ENCODE measurements around the gene SMOC1. TPM values are rescaled to one million over a fixed set of nuclear protein-coding genes. Genes with fewer than 3 reads are reported as not detected.
A peak's percentile ranks its signal among the peaks of the same experiment; 100 is the strongest.

SMOC1 gene
- total and polyA plus RNA-seq, 5 experiments from 2014 or later: not detected

- DNase-seq (no peak), ATAC-seq (no peak)
- Mint-ChIP-seq H3K36me3 (no peaks in the 10 kb centered on the region), H3K4me1 (no peaks in the 10 kb centered on the region), H3K4me3 (no peak overlapping the region), H3K27ac (no peak overlapping the region), H3K27me3 (peaks cover 9 to 24% (median 19%) of the 10 kb centered on the region in 5 donors), H3K9me3 (no peaks in the 10 kb centered on the region)
- POLR2A ChIA-PET: no interaction called here
Measured at GRCh38 chr14:69960296-69960695, 81.1 kb downstream of the SMOC1 start.

GRCh38 chr14:69963966-69964365, 84.8 kb downstream of the SMOC1 start:
- no peak for DNase-seq
- Mint-ChIP-seq H3K36me3 (no peaks in the 10 kb centered on the region), H3K4me1 (no peaks in the 10 kb centered on the region), H3K9me3 (no peaks in the 10 kb centered on the region), H3K4me3 (no peak overlapping the region), H3K27me3 (peaks cover 8 to 24% (median 16%) of the 10 kb centered on the region in 5 donors), H3K27ac (no peak overlapping the region)
- ATAC-seq: no peak
- POLR2A ChIA-PET: no interaction called here

DNA sequence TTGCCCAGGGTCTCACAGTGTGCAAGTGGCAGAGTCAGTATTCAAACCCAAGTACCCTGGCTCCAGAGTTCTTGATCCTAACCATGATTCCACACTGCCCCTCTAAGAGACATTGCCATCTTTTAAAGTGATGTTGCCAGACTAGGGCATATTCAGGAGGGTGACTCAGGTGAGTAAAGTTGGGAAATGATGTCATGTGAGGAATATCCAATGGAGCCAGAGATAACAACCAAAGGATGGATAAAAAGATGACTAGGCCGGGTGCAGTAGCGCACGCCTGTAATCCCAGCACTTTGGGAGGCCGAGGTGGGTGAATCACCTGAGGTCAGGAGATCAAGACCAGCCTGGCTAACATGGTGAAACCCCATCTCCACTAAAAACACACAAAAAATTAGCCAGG, 85.6 kb downstream of the SMOC1 start:
- POLR2A ChIA-PET: no interaction called here
- Mint-ChIP-seq H3K4me1 (no peaks in the 10 kb centered on the region), H3K4me3 (no peak overlapping the region), H3K27me3 (peaks cover 8 to 24% (median 15%) of the 10 kb centered on the region in 5 donors), H3K27ac (no peak overlapping the region), H3K36me3 (no peaks in the 10 kb centered on the region), H3K9me3 (no peaks in the 10 kb centered on the region)
- ATAC-seq (no peak), DNase-seq (no peak)

DNA sequence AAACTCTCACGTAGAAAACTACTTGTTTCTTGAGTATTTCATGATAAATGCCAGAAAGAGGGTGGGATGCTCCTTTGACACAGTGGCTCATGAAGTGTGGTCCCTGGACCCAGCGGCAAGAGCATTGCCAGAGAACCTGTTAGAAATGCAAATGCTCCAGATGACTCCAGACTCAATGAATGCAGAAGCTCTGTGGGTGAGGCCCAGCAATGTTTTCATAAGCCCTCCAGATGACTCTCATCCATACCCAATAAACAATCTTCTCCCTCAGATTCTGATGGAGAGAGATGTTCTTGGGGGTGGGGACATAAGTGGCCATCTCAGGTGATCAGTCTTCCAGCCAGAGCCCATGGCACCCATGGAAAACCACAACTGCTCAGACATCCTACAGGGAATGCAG, 88.9 kb downstream of the SMOC1 start:
- Mint-ChIP-seq H3K9me3 (no peaks in the 10 kb centered on the region), H3K27me3 (peaks cover 3 to 17% (median 13%) of the 10 kb centered on the region in 5 donors), H3K4me3 (no peak overlapping the region), H3K36me3 (no peaks in the 10 kb centered on the region), H3K4me1 (no peaks in the 10 kb centered on the region), H3K27ac (no peak overlapping the region)
- POLR2A ChIA-PET: no interaction called here
- no peak for ATAC-seq
- no peak for DNase-seq

DNA sequence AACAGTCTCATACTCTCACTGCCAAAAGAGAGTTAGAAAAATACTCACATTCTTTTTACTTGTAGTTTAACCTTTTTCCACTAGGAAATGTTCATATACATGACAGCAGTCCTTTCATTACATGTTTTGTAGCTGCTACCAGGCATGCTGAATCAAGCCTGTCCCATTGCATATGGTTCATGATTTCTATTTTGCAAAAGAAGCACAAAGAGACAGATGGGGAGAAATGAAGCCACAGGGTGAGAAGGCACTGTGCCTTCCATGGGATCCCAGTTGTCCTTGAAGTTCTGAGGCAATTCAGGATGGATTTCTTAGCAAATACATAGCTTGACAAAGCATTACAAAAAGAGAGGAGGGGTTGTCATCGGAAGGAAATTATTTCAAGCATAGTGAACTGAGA, 89.5 kb downstream of the SMOC1 start:
- H3K9me3 Mint-ChIP-seq: no peaks in the 10 kb centered on the region
- peaks cover 3 to 13% (median 10%) of the 10 kb centered on the region in 5 donors for H3K27me3 Mint-ChIP-seq
- no peak overlapping the region for H3K4me3 Mint-ChIP-seq
- ATAC-seq (no peak), DNase-seq (no peak)
- H3K4me1 Mint-ChIP-seq: no peaks in the 10 kb centered on the region
- H3K27ac Mint-ChIP-seq: no peak overlapping the region
- H3K36me3 Mint-ChIP-seq: no peaks in the 10 kb centered on the region
- POLR2A ChIA-PET: no interaction called here

GRCh38 chr14:69972755-69973154, 93.5 kb downstream of the SMOC1 start:
- peaks cover 7 to 25% (median 15%) of the 10 kb centered on the region in 5 donors for H3K27me3 Mint-ChIP-seq
- POLR2A ChIA-PET: no interaction called here
- ATAC-seq: no peak
- H3K36me3 Mint-ChIP-seq: no peaks in the 10 kb centered on the region
- no peak overlapping the region for H3K4me3 Mint-ChIP-seq
- no peaks in the 10 kb centered on the region for H3K9me3 Mint-ChIP-seq
- H3K4me1 Mint-ChIP-seq: no peaks in the 10 kb centered on the region
- no peak for DNase-seq
- H3K27ac Mint-ChIP-seq: no peak overlapping the region

DNA sequence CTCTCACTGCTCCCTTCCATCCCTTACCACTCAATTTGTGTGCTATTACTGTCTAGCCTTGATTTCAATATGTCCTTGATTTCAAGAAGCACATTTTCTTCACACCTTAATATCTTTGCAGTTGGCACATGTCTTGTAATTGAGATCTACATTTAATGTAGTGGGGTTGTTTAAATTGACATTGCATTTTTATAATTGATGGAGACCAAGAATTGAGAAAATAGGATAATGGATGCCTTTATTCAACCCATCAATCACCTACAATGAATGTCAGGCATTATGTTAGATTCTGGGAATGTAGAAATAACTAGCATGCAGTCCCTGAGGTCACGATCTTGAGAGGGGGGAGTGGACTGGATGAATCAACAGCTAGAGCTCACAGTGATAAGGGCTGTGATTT, 94.6 kb downstream of the SMOC1 start:
- POLR2A ChIA-PET: no interaction called here
- H3K36me3 Mint-ChIP-seq: no peaks in the 10 kb centered on the region
- ATAC-seq (no peak), DNase-seq (no peak)
- H3K9me3 Mint-ChIP-seq: no peaks in the 10 kb centered on the region
- H3K4me1 Mint-ChIP-seq: no peaks in the 10 kb centered on the region
- no peak overlapping the region for H3K4me3 Mint-ChIP-seq
- H3K27me3 Mint-ChIP-seq: peaks cover 7 to 25% (median 15%) of the 10 kb centered on the region in 5 donors
- peak overlapping the region in 1 of 10 donors; percentile 3 for H3K27ac Mint-ChIP-seq

DNA sequence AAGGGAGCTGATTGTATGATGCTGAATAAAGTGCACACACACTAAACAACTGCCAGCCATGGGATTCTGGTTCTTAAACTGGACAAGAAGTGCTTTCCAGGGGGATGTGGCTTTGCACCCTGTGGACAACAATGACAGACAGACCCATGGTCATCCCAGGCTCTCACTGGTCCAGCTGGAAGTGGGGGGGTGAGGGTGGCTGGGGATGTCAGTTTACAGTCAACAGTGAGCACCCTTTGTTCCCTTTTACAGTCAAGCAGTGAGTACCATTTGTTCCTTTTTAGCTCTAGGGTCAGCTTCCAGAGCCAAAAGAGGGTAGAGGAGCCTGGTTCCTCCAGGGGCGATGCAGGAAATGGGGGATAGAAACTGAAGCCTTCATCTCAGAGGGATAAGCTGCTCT, 100.7 kb downstream of the SMOC1 start:
- no peak overlapping the region for H3K27ac Mint-ChIP-seq
- DNase-seq: no peak
- POLR2A ChIA-PET: no interaction called here
- no peaks in the 10 kb centered on the region for H3K4me1 Mint-ChIP-seq
- H3K27me3 Mint-ChIP-seq: peaks cover 7 to 37% (median 26%) of the 10 kb centered on the region in 5 donors
- no peaks in the 10 kb centered on the region for H3K36me3 Mint-ChIP-seq
- no peak overlapping the region for H3K4me3 Mint-ChIP-seq
- H3K9me3 Mint-ChIP-seq: no peaks in the 10 kb centered on the region
- no peak for ATAC-seq

GRCh38 chr14:69980457-69981425, 101.5 kb downstream of the SMOC1 start:
- ATAC-seq (no peak), DNase-seq (no peak)
- Mint-ChIP-seq H3K4me1 (no peaks in the 10 kb centered on the region), H3K9me3 (no peaks in the 10 kb centered on the region), H3K36me3 (no peaks in the 10 kb centered on the region), H3K4me3 (no peak overlapping the region), H3K27ac (no peak overlapping the region), H3K27me3 (peaks cover 5 to 30% (median 23%) of the 10 kb centered on the region in 5 donors)
- POLR2A ChIA-PET: no interaction called here

DNA sequence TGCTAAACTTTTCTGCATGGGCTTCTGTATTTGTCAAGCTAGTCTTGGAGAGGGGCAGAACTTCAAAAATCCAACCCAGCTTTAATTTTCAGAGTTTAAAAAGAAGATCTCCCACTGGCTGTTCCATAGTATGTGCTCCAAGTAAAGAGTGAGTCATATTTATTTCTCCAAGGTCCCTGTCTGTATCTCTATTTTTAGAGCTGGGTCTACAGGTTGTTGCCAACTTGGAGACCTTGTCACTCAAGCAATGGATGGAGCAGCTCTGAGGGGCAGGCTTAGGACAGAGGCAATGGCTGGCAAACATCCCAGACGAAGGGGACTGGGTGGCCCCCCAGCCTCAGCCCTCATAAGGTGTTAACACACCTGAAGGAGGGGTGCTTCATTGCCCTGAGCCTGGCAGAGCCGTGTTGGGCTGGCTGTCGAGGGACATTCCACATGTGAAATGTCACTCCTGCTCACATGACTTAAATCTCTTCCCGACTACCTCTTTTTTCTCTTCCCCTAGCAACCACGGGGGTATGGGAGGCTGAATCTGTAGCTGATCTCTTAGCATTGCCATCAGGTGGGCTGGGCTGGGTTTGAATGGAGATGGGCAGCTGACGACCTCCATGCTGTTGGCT, 103.1 kb downstream of the SMOC1 start:
- peaks cover 5 to 26% (median 21%) of the 10 kb centered on the region in 5 donors for H3K27me3 Mint-ChIP-seq
- no peak for ATAC-seq

DNA sequence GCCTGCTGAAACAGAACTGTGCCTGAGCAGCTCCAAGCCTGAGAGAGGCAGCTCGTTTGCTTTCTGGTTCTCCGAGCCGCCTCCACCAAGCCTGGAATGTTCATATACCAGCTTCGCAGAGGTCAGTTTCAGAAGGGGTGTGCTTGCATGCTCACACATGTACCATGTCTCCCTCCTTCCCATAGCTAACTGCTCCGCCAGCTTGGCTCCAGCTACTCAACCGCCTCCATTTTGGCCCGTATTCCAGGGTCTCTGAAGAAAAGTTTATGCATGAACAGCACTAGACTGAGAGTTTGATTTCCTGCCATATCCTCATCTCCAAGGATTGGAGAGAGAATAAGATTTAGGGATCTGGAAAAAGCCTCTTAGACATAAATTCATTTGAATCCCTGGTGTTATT, 103.7 kb downstream of the SMOC1 start:
- H3K4me1 Mint-ChIP-seq: no peaks in the 10 kb centered on the region
- no peaks in the 10 kb centered on the region for H3K9me3 Mint-ChIP-seq
- no peaks in the 10 kb centered on the region for H3K36me3 Mint-ChIP-seq
- H3K27me3 Mint-ChIP-seq: peaks cover 5 to 27% (median 21%) of the 10 kb centered on the region in 5 donors
- DNase-seq: no peak
- POLR2A ChIA-PET: no interaction called here
- H3K4me3 Mint-ChIP-seq: no peak overlapping the region
- no peak overlapping the region for H3K27ac Mint-ChIP-seq
- ATAC-seq: no peak

More for the DNA sequence above, 103.1 kb downstream of the SMOC1 start:
- Mint-ChIP-seq H3K27ac (no peak overlapping the region), H3K4me3 (no peak overlapping the region), H3K4me1 (no peaks in the 10 kb centered on the region), H3K36me3 (no peaks in the 10 kb centered on the region), H3K9me3 (no peaks in the 10 kb centered on the region)
- POLR2A ChIA-PET: no interaction called here
- no peak for DNase-seq

GRCh38 chr14:69983317-69983716, 104.1 kb downstream of the SMOC1 start:
- POLR2A ChIA-PET: no interaction called here
- Mint-ChIP-seq H3K27me3 (peaks cover 5 to 27% (median 21%) of the 10 kb centered on the region in 5 donors), H3K36me3 (no peaks in the 10 kb centered on the region), H3K4me1 (no peaks in the 10 kb centered on the region), H3K27ac (no peak overlapping the region), H3K4me3 (no peak overlapping the region), H3K9me3 (no peaks in the 10 kb centered on the region)
- no peak for ATAC-seq
- DNase-seq: no peak

GRCh38 chr14:69985463-69985862, 106.2 kb downstream of the SMOC1 start:
- Mint-ChIP-seq H3K36me3 (no peaks in the 10 kb centered on the region), H3K27me3 (peaks cover 8 to 25% (median 18%) of the 10 kb centered on the region in 5 donors), H3K9me3 (peaks cover 0 to 4% (median 0%) of the 10 kb centered on the region in 9 donors), H3K4me3 (no peak overlapping the region), H3K27ac (no peak overlapping the region), H3K4me1 (no peaks in the 10 kb centered on the region)
- POLR2A ChIA-PET: no interaction called here
- DNase-seq: no peak
- ATAC-seq: no peak
